ENCODE results near the gene SERPINB12. TPM values are rescaled to one million over a fixed set of nuclear protein-coding genes. Genes with fewer than 3 reads are reported as not detected.

Gene SERPINB12
- total and polyA plus RNA-seq, 2 of the 4 experiments (the other 2 are of a cell fraction): not detected

- ATAC-seq (ENCODE audit: low read depth) (no peak), DNase-seq (no peak)
- POLR2A ChIA-PET (ENCODE audit: unreplicated experiment): no interaction called here
- H3K79me1 ChIP-seq (ENCODE audit: low read depth in 1 of 2, low read length in 2 of 2): no peaks in the 10 kb centered on the region
- H3K4me2 ChIP-seq (ENCODE audit: low read depth, low read length): no peak overlapping the region
- dilution Hi-C loops (cut with HindIII; ENCODE audit: low sequenced_read_pairs, unreplicated experiment): no loop called here
- H4K91ac ChIP-seq (ENCODE audit: insufficient read depth, low read depth, low read length): no peak overlapping the region
- no peak overlapping the region for H2AK5ac ChIP-seq (ENCODE audit: low read depth, low read length)
- H3K36me3 ChIP-seq (ENCODE audit: control insufficient read depth, insufficient read depth, low read length): no peaks in the 10 kb centered on the region
- no peaks in the 10 kb centered on the region for H3K9me3 ChIP-seq (ENCODE audit: control insufficient read depth, insufficient read depth, low read length)
- no peak overlapping the region for H4K8ac ChIP-seq (ENCODE audit: low read depth in 2 of 2, low read length in 2 of 2)
- intact Hi-C loops (cut with micrococcal nuclease): loop anchor here (2.0 kb wide), 1 partner anchor 263 kb away; no protein-coding TSS in a partner anchor
- H2BK15ac ChIP-seq (ENCODE audit: low read depth, low read length): no peak overlapping the region
- H3K18ac ChIP-seq (ENCODE audit: low read depth, low read length): no peak overlapping the region
- BruUV-seq (replicated peaks): no TSS peak
- H3K9me1 ChIP-seq (ENCODE audit: insufficient read depth, low read length): no peaks in the 10 kb centered on the region
- H3K56ac ChIP-seq (ENCODE audit: extremely low read depth, insufficient read depth, low read length): no peak overlapping the region
- no peak overlapping the region for H2BK20ac ChIP-seq (ENCODE audit: low read depth, low read length)
- H4K5ac ChIP-seq (ENCODE audit: low read depth, low read length): no peak overlapping the region
- H2AK9ac ChIP-seq (replicated peaks; ENCODE audit: low read depth, low read length, poor library complexity): no peak overlapping the region
- CTCF ChIA-PET: interaction anchor here (0.6 to 3.8 kb wide), 5 partner anchors 11 to 366 kb away, joined by 3 to 47 read pairs (median 7); no protein-coding TSS in a partner anchor
- H3K4ac ChIP-seq (ENCODE audit: low read depth, low read length): no peak overlapping the region
- H3K27ac ChIP-seq (ENCODE audit: insufficient read depth, low read length): no peak overlapping the region
- H3K9ac ChIP-seq (ENCODE audit: low read depth, low read length): no peak overlapping the region
- H3K4me1 ChIP-seq (ENCODE audit: control insufficient read depth, insufficient read depth, low read length): no peaks in the 10 kb centered on the region
- no peak overlapping the region for H3K4me3 ChIP-seq (ENCODE audit: insufficient read depth, low read depth, low read length)
- H3K14ac ChIP-seq (replicated peaks; ENCODE audit: low read depth, low read length): no peak overlapping the region
- H3K27me3 ChIP-seq (ENCODE audit: control insufficient read depth, insufficient read depth, low read length): no peaks in the 10 kb centered on the region; the same call in 1 of the 2 replicates
- no peak overlapping the region for H2BK5ac ChIP-seq (ENCODE audit: low read depth, low read length, poor library complexity, severe bottlenecking)
- H3K23ac ChIP-seq (ENCODE audit: low read depth, low read length): no peak overlapping the region
- TF ChIP-seq RFX5 (IDR thresholded peaks at IDR 0.05; ENCODE audit: low read depth, low read length) (no peak), ELK1 (IDR thresholded peaks at IDR 0.05; ENCODE audit: borderline replicate concordance, low read depth, low read length) (no peak), NFE2L2 (IDR thresholded peaks at IDR 0.05; ENCODE audit: low read depth, low read length) (no peak), MAFK (IDR thresholded peaks at IDR 0.05; ENCODE audit: low read depth, low read length) (no peak), BHLHE40 (IDR thresholded peaks at IDR 0.05; ENCODE audit: low read depth, low read length) (no peak), CEBPB (IDR thresholded peaks at IDR 0.05; ENCODE audit: low read depth, low read length) (no peak), MXI1 (IDR thresholded peaks at IDR 0.05; ENCODE audit: borderline replicate concordance, low read depth, low read length) (no peak), CHD1 (IDR thresholded peaks at IDR 0.05; ENCODE audit: low read depth, low read length) (no peak), RCOR1 (IDR thresholded peaks at IDR 0.05; ENCODE audit: insufficient replicate concordance, low read length) (no peak), RAD21 (IDR thresholded peaks at IDR 0.05; ENCODE audit: low read length) (no peak), MAZ (IDR thresholded peaks at IDR 0.05; ENCODE audit: borderline replicate concordance, low read depth, low read length) (no peak), SMC3 (IDR thresholded peaks at IDR 0.05; ENCODE audit: low read depth, low read length) (no peak), POLR2A (IDR thresholded peaks at IDR 0.05; ENCODE audit: low read depth, low read length) (no peak), FOS (IDR thresholded peaks at IDR 0.05; ENCODE audit: low read depth, low read length) (no peak)
- TF ChIP-seq, protein P1, sequence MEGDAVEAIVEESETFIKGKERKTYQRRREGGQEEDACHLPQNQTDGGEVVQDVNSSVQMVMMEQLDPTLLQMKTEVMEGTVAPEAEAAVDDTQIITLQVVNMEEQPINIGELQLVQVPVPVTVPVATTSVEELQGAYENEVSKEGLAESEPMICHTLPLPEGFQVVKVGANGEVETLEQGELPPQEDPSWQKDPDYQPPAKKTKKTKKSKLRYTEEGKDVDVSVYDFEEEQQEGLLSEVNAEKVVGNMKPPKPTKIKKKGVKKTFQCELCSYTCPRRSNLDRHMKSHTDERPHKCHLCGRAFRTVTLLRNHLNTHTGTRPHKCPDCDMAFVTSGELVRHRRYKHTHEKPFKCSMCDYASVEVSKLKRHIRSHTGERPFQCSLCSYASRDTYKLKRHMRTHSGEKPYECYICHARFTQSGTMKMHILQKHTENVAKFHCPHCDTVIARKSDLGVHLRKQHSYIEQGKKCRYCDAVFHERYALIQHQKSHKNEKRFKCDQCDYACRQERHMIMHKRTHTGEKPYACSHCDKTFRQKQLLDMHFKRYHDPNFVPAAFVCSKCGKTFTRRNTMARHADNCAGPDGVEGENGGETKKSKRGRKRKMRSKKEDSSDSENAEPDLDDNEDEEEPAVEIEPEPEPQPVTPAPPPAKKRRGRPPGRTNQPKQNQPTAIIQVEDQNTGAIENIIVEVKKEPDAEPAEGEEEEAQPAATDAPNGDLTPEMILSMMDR (conservative IDR thresholded peaks at IDR 0.05; ENCODE audit: low read depth, low read length): no peak
- TF ChIP-seq, protein P2, sequence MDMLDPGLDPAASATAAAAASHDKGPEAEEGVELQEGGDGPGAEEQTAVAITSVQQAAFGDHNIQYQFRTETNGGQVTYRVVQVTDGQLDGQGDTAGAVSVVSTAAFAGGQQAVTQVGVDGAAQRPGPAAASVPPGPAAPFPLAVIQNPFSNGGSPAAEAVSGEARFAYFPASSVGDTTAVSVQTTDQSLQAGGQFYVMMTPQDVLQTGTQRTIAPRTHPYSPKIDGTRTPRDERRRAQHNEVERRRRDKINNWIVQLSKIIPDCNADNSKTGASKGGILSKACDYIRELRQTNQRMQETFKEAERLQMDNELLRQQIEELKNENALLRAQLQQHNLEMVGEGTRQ (IDR thresholded peaks at IDR 0.05; ENCODE audit: low read depth, low read length): no peak
- no peaks in the 10 kb centered on the region for H4K20me1 ChIP-seq (ENCODE audit: insufficient read depth, low read length)
- H2BK120ac ChIP-seq (ENCODE audit: low read depth, low read length): no peak overlapping the region
- no peak overlapping the region for H2AFZ ChIP-seq (replicated peaks; ENCODE audit: low read length, poor library complexity)
- in situ Hi-C loops (cut with MboI; ENCODE audit: low sequenced_read_pairs): no loop called here
- WGBS, 2 experiments (ENCODE audit: extremely low coverage in 2 of 2, insufficient read length in 1 of 2): no CpG with 5 or more reads among the region's 2 CpGs
Measured at GRCh38 chr18:63579616-63580015, 37.4 kb downstream of the SERPINB12 start.

Data from IMR-90 (cell line).